GM12864 (cell line): Measurements from ENCODE around the gene PACSIN3.

ENCODE experiments used
- DNase-seq: peaks from one replicate; pipeline ENCODE4 v3.0.0-alpha.2; 2011; ENCODE audit warnings: low read depth
- H3K4me3 ChIP-seq: 2 replicates; pipeline ENCODE4 v1.5.1; 2011; ENCODE audit warnings: mild to moderate bottlenecking, low read depth, low read length, control low read depth
- CTCF ChIP-seq: IDR thresholded peaks from 2 replicates; pipeline ENCODE4 v1.5.1; 2011; ENCODE audit warnings: low read depth, mild to moderate bottlenecking, moderate library complexity, low read length, control low read depth, inconsistent platforms; ENCODE audit errors: missing control alignments

Gene PACSIN3

GRCh38 chr11:47152953-47153950 is 33.0 kb downstream of the PACSIN3 start:
- peak; percentile 99 for TF ChIP-seq CTCF
- DNase-seq, result no peak
- H3K4me3 ChIP-seq, result no peak overlapping the region

GRCh38 chr11:47152126-47152952 is 33.9 kb downstream of the PACSIN3 start:
- no peak overlapping the region for H3K4me3 ChIP-seq
- TF ChIP-seq CTCF, result no peak
- DNase-seq, result no peak

- no peak overlapping the region for H3K4me3 ChIP-seq
Measured at GRCh38 chr11:47149782-47150181, 36.5 kb downstream of the PACSIN3 start.

GRCh38 chr11:47148903-47149531 is 37.2 kb downstream of the PACSIN3 start:
- TF ChIP-seq CTCF, result no peak
- DNase-seq, result no peak
- no peak overlapping the region for H3K4me3 ChIP-seq

More at GRCh38 chr11:47149782-47150181, 36.5 kb downstream of the PACSIN3 start:
- no peak for TF ChIP-seq CTCF
- DNase-seq, result no peak

GRCh38 chr11:47148270-47148669 is 38.0 kb downstream of the PACSIN3 start:
- no peak for DNase-seq
- no peak overlapping the region for H3K4me3 ChIP-seq
- no peak for TF ChIP-seq CTCF

GRCh38 chr11:47147681-47148080 is 38.6 kb downstream of the PACSIN3 start:
- no peak overlapping the region for H3K4me3 ChIP-seq
- DNase-seq, result no peak
- no peak for TF ChIP-seq CTCF
